Endodermal cell (in vitro differentiated cells): ENCODE results near the gene EPHA6. TPM values are rescaled to one million over a fixed set of nuclear protein-coding genes. Genes with fewer than 3 reads are reported as not detected.

ENCODE experiments used
- DNase-seq: peaks from one replicate; pipeline ENCODE4 v3.0.0-alpha.2; 2017
- H3K27ac ChIP-seq: 2 replicates; pipeline ENCODE4 v1.5.1; 2013; ENCODE audit warnings: mild to moderate bottlenecking, low read depth, low read length, moderate library complexity
- H3K27me3 ChIP-seq: 2 replicates; pipeline ENCODE4 v1.6.1; 2013; ENCODE audit warnings: mild to moderate bottlenecking, low read length, moderate library complexity; ENCODE audit not compliant: insufficient read depth, control insufficient read depth, poor library complexity, severe bottlenecking
- H3K36me3 ChIP-seq: 2 replicates; pipeline ENCODE4 v1.7.0; 2013; ENCODE audit warnings: mild to moderate bottlenecking, low read length, moderate library complexity; ENCODE audit not compliant: control insufficient read depth, insufficient read depth
- H3K4me1 ChIP-seq: one replicate; pipeline ENCODE4 v1.7.0; 2013; ENCODE audit warnings: low read length; ENCODE audit not compliant: control insufficient read depth, insufficient read depth
- H3K4me3 ChIP-seq: 2 replicates; pipeline ENCODE4 v1.5.1; 2013; ENCODE audit warnings: mild to moderate bottlenecking, low read length, moderate library complexity
- H3K9ac ChIP-seq: 2 replicates; pipeline ENCODE4 v1.6.1; 2013; ENCODE audit warnings: mild to moderate bottlenecking, low read length, moderate library complexity; ENCODE audit not compliant: poor library complexity, severe bottlenecking; ENCODE audit errors: extremely low read depth
- H3K9me3 ChIP-seq: 2 replicates; pipeline ENCODE4 v1.6.1; 2013; ENCODE audit warnings: mild to moderate bottlenecking, low read length, moderate library complexity; ENCODE audit not compliant: control insufficient read depth
- H3K27ac Mint-ChIP-seq: 2 replicates; pipeline ENCODE4 v1.8.0; 2020; ENCODE audit warnings: mixed read lengths
- H3K27me3 Mint-ChIP-seq: 2 replicates; pipeline ENCODE4 v1.8.0; 2021; ENCODE audit warnings: mild to moderate bottlenecking, mixed read lengths; ENCODE audit not compliant: insufficient read depth
- H3K36me3 Mint-ChIP-seq: 2 replicates; pipeline ENCODE4 v1.8.0; 2020; ENCODE audit warnings: low read depth, mixed read lengths
- H3K4me1 Mint-ChIP-seq: 2 replicates; pipeline ENCODE4 v1.8.0; 2020; ENCODE audit warnings: mixed read lengths
- H3K4me3 Mint-ChIP-seq: 2 replicates; pipeline ENCODE4 v1.8.0; 2020; ENCODE audit warnings: mild to moderate bottlenecking, moderate library complexity, mixed read lengths
- H3K9me3 Mint-ChIP-seq: 2 replicates; pipeline ENCODE4 v1.8.0; 2020; ENCODE audit warnings: mild to moderate bottlenecking, mixed read lengths
- CTCF ChIP-seq: fragments of 200-600 bp; sonication (generic); conservative IDR thresholded peaks from 2 replicates; pipeline ENCODE4 v1.5.0; 2021; ENCODE audit warnings: antibody characterized with exemption, mild to moderate bottlenecking
- WGBS, 2 experiments: methylation state at CpG; one replicate each; pipeline versions ENCODE4 v1.1.5 to v1.1.7; 2013; ENCODE audit warnings: missing lambda C conversion rate in 2 of 2, mixed read lengths in 1 of 2; ENCODE audit not compliant: insufficient coverage in 1 of 2, insufficient read length in 1 of 2; 5-methylcytosine and 5-hydroxymethylcytosine counted together
- total RNA-seq, 2 donors: library from RNA; stranded (reverse); fragmentation: NEBNext Ultra II Directional in 1 of 2; extraction: Animal tissue kit (Norgen Biotek cat#: 25700) in 1 of 2; gene quantifications; 2 replicates in 1 of 2; 3 replicates in 1 of 2; pipeline ENCODE4 v1.2.1, GENCODE V29; 2021

Gene EPHA6
- total RNA-seq, 2 donors from 2014 or later: 4.6 to 12.2 TPM

- no peaks in the 10 kb centered on the region for H3K36me3 ChIP-seq
- no peak for DNase-seq
- no peaks in the 10 kb centered on the region for H3K9me3 ChIP-seq
- H3K27me3 Mint-ChIP-seq: no peaks in the 10 kb centered on the region
- 96% methylated on average over 3 of the region's 3 CpGs; no CpG with 5 or more reads in 1 of the 2 experiments for WGBS, 2 experiments
- H3K9ac ChIP-seq: no peak overlapping the region
- no peaks in the 10 kb centered on the region for H3K27me3 ChIP-seq
- no peak overlapping the region for H3K27ac Mint-ChIP-seq
- no peaks in the 10 kb centered on the region for H3K9me3 Mint-ChIP-seq
- H3K4me3 ChIP-seq: no peak overlapping the region
- no peak overlapping the region for H3K27ac ChIP-seq
- no peaks in the 10 kb centered on the region for H3K36me3 Mint-ChIP-seq
- TF ChIP-seq CTCF: no peak
- H3K4me1 ChIP-seq: peaks cover 2% of the 10 kb centered on the region
- H3K4me3 Mint-ChIP-seq: no peak overlapping the region
- H3K4me1 Mint-ChIP-seq: peaks cover 12% of the 10 kb centered on the region
These were observed 386.0 kb downstream of the EPHA6 start for GRCh38 chr3:97200387-97200786.

- no peaks in the 10 kb centered on the region for H3K36me3 Mint-ChIP-seq
- no peak overlapping the region for H3K27ac Mint-ChIP-seq
- no peak for DNase-seq
- H3K4me3 Mint-ChIP-seq: no peak overlapping the region
- Histone ChIP-seq H3K9me3 (no peaks in the 10 kb centered on the region), H3K9ac (no peak overlapping the region), H3K27ac (no peak overlapping the region), H3K27me3 (no peaks in the 10 kb centered on the region), H3K4me3 (no peak overlapping the region), H3K36me3 (no peaks in the 10 kb centered on the region), H3K4me1 (peaks cover 2% of the 10 kb centered on the region)
- H3K27me3 Mint-ChIP-seq: no peaks in the 10 kb centered on the region
- H3K9me3 Mint-ChIP-seq: no peaks in the 10 kb centered on the region
- H3K4me1 Mint-ChIP-seq: peaks cover 12% of the 10 kb centered on the region
- no peak for TF ChIP-seq CTCF
- WGBS, 2 experiments: 83 to 100% methylated on average over 1 to 2 of the region's 2 CpGs
These were observed 387.4 kb downstream of the EPHA6 start for GRCh38 chr3:97201814-97202213.

DNA sequence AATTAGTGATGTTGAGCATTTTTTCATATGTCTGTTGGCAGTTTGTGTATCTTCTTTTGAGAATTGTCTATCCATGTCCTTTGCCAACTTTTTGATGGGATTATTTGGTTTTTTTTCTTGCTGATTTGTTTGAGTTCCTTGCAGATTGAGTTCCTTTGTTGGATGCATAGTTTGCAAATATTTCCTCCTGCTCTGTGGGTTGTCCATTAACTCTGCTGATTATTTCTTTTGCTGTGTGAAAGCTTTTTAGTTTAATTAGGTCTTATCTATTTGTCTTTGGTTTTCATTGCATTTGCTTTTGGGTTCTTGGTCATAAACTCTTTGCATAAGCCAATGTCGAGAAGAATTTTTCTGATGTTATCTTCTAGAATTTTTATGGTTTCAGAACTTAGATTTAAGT lies 414.6 kb downstream of the EPHA6 start:
- no peak overlapping the region for H3K27ac ChIP-seq
- H3K9me3 ChIP-seq: peaks cover 15% of the 10 kb centered on the region
- no peaks in the 10 kb centered on the region for H3K9me3 Mint-ChIP-seq
- no peaks in the 10 kb centered on the region for H3K4me1 ChIP-seq
- TF ChIP-seq CTCF: no peak
- 75 to 80% methylated on average over 1 of the region's 1 CpG for WGBS, 2 experiments
- no peak for DNase-seq
- no peak overlapping the region for H3K27ac Mint-ChIP-seq
- H3K4me3 Mint-ChIP-seq: no peak overlapping the region
- H3K9ac ChIP-seq: no peak overlapping the region
- H3K27me3 ChIP-seq: no peaks in the 10 kb centered on the region
- no peaks in the 10 kb centered on the region for H3K27me3 Mint-ChIP-seq
- peaks cover 13% of the 10 kb centered on the region for H3K4me1 Mint-ChIP-seq
- H3K4me3 ChIP-seq: no peak overlapping the region
- H3K36me3 ChIP-seq: no peaks in the 10 kb centered on the region
- H3K36me3 Mint-ChIP-seq: no peaks in the 10 kb centered on the region
